ENCODE results near the gene ACSL6. TPM values are rescaled to one million over a fixed set of nuclear protein-coding genes. Genes with fewer than 3 reads are reported as not detected.

The ACSL6 gene
- total RNA-seq, 1 donor from 2014 or later: 0.98 TPM

DNA sequence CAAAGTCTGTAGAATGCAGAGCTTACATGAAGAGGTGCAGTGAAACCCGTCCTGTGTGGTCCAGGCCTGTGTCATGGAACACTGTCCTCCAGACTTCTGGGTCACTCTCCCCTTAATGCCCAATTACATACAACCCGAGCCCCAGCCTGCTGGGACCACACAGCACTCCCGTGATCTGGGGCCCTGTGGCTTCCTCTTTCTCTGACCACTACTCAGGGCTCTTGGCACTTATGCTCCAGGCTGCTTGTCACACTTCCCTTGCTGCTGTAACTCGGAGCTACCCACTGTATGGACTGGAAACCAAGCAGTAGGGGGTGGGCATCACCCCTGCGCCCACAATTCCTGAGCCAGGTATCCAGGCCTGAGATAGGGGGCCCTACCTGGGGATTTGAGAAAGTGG lies 38.7 kb upstream of the ACSL6 start:
- ATAC-seq (peak; percentile 89), DNase-seq (peak; percentile 72)
- no peaks in the 10 kb centered on the region for H3K36me3 ChIP-seq
- H3K4me3 ChIP-seq: no peak overlapping the region
- no peaks in the 10 kb centered on the region for H3K4me1 ChIP-seq
- no peaks in the 10 kb centered on the region for H3K27me3 ChIP-seq
- H3K27ac ChIP-seq: no peak overlapping the region
- intact Hi-C loops (cut with DNase I): no loop called here
- TF ChIP-seq, protein P1, sequence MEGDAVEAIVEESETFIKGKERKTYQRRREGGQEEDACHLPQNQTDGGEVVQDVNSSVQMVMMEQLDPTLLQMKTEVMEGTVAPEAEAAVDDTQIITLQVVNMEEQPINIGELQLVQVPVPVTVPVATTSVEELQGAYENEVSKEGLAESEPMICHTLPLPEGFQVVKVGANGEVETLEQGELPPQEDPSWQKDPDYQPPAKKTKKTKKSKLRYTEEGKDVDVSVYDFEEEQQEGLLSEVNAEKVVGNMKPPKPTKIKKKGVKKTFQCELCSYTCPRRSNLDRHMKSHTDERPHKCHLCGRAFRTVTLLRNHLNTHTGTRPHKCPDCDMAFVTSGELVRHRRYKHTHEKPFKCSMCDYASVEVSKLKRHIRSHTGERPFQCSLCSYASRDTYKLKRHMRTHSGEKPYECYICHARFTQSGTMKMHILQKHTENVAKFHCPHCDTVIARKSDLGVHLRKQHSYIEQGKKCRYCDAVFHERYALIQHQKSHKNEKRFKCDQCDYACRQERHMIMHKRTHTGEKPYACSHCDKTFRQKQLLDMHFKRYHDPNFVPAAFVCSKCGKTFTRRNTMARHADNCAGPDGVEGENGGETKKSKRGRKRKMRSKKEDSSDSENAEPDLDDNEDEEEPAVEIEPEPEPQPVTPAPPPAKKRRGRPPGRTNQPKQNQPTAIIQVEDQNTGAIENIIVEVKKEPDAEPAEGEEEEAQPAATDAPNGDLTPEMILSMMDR (IDR thresholded peaks at IDR 0.05): no peak
- H3K9me3 ChIP-seq: no peaks in the 10 kb centered on the region

DNA sequence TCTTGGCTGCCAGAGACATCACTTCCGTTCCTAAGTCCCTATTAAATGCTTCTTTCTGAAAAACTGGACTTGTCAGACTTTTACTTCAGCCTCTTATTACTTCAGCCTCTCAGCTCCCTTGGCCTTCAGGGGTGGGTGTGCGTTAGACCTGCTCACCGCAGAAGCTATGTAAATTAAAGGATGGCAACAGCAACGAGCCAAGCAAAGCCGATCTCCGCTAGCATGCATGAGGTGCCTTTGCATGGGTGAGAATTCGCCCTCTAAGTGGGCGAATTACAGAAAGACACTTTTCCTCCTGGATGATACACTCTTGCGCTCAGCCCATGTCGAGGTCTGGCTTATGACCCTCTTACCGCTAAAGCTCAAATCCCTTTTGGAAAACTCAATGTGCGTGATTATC lies 38.1 kb upstream of the ACSL6 start:
- Histone ChIP-seq H3K27me3 (no peaks in the 10 kb centered on the region), H3K4me3 (no peak overlapping the region), H3K4me1 (no peaks in the 10 kb centered on the region), H3K9me3 (no peaks in the 10 kb centered on the region), H3K36me3 (no peaks in the 10 kb centered on the region), H3K27ac (no peak overlapping the region)
- ATAC-seq: no peak
- intact Hi-C loops (cut with DNase I): no loop called here
- TF ChIP-seq, protein P1 (IDR thresholded peaks at IDR 0.05): no peak
- no peak for DNase-seq

DNA sequence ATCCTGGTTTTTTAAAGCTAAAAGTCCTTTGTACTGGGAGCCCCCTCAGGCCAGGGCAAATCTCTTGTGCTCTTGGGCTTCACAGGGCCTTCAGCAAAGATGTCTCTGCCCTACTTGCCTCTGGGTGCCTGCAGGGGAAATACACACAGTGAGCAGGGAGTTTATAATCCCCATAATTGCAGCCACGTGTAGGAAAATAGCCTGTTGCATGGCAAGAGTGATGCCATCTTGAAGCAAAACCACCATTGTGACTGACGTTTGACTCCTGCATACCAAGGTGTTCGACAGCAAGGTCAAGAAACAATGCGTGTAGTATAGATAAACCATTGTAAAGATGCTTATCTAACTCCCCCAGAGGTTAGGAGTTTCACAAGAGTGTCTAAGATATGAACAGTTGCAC lies 37.6 kb upstream of the ACSL6 start:
- H3K27ac ChIP-seq: no peak overlapping the region
- TF ChIP-seq, protein P1 (IDR thresholded peaks at IDR 0.05): no peak
- ATAC-seq (no peak), DNase-seq (no peak)
- no peaks in the 10 kb centered on the region for H3K9me3 ChIP-seq
- intact Hi-C loops (cut with DNase I): no loop called here
- no peaks in the 10 kb centered on the region for H3K4me1 ChIP-seq
- no peaks in the 10 kb centered on the region for H3K27me3 ChIP-seq
- H3K36me3 ChIP-seq: no peaks in the 10 kb centered on the region
- H3K4me3 ChIP-seq: no peak overlapping the region

DNA sequence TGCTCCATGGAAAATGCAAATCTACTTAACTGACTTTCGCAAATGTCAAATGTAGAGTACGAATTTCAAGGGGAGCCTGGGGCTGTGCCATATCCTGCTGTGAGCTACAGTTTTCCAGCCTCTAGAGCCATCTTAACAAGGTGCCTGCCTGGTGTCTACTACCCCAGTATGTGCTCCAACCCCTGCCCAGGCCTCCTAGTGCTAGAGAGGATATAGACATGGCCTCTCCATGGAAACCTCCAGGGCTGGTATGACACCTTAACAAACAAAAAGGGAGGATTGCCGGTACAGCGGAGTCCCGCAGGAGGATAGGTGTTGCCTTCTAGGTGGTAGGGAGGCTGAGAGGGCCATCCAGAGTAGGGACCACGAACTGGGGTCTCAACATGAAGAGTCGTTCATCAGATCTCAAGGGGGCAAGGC lies 35.4 kb upstream of the ACSL6 start:
- Histone ChIP-seq H3K4me1 (no peaks in the 10 kb centered on the region), H3K4me3 (no peak overlapping the region), H3K27me3 (peaks cover 5% of the 10 kb centered on the region), H3K36me3 (no peaks in the 10 kb centered on the region), H3K27ac (no peak overlapping the region), H3K9me3 (no peaks in the 10 kb centered on the region)
- no peak for ATAC-seq
- DNase-seq: peak; percentile 16
- intact Hi-C loops (cut with DNase I): no loop called here
- TF ChIP-seq, protein P1 (IDR thresholded peaks at IDR 0.05): no peak

DNA sequence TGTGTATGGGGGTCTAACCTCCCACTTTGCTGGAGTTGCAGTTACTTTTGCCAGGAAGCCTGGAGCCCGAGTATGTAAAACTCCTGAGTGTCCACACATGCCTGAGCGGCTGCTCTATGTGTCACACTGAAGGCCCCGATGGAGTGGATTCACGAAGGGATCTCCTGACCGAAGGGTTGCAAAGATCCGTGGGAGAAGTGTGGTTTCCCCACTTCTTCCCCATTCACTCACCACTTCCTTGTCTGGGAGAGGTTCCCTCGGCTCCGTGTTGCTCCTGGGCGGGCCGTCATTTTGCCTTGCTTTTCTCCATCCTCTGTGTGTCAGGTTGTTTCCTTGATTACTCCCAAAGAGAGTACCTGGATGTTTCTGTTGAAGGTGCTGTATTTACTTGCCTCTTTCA lies 32.7 kb upstream of the ACSL6 start:
- DNase-seq (peak; percentile 65), ATAC-seq (peak; percentile 96)
- intact Hi-C loops (cut with DNase I): no loop called here

More for the DNA sequence above, 32.7 kb upstream of the ACSL6 start:
- Histone ChIP-seq H3K4me3 (no peak overlapping the region), H3K27me3 (peaks cover 5% of the 10 kb centered on the region), H3K36me3 (no peaks in the 10 kb centered on the region), H3K9me3 (no peaks in the 10 kb centered on the region), H3K4me1 (no peaks in the 10 kb centered on the region), H3K27ac (no peak overlapping the region)
- TF ChIP-seq, protein P1 (IDR thresholded peaks at IDR 0.05): no peak
